ENCODE data around the gene LMOD2. TPM values are rescaled to one million over a fixed set of nuclear protein-coding genes. Genes with fewer than 3 reads are reported as not detected.

Gene LMOD2
- total RNA-seq, 1 donor from 2014 or later, result not detected

DNA sequence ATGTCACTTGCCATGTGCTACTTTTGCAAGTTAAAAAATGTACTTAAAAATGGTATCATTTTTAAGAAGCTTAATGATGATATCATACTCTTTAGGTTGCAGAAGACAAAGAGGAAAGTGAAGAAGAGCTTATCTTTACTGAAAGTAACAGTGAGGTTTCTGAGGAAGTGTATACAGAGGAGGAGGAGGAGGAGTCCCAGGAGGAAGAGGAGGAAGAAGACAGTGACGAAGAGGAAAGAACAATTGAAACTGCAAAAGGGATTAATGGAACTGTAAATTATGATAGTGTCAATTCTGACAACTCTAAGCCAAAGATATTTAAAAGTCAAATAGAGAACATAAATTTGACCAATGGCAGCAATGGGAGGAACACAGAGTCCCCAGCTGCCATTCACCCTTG lies 6.1 kb downstream of the LMOD2 start:
- Histone ChIP-seq H3K9ac (ENCODE audit: low read length) (no peak overlapping the region), H3K9me3 (ENCODE audit: insufficient read depth, low read depth, low read length) (peaks cover 2% of the 10 kb centered on the region), H3K79me2 (ENCODE audit: insufficient read depth, low read length) (no peaks in the 10 kb centered on the region), H2AFZ (ENCODE audit: low read depth, low read length) (no peak overlapping the region), H3K4me3 (ENCODE audit: insufficient read depth, low read depth, low read length) (no peak overlapping the region), H3K27ac (ENCODE audit: low read depth, low read length) (no peak overlapping the region), H3K27me3 (ENCODE audit: insufficient read depth, low read length) (peaks cover 7% of the 10 kb centered on the region), H3K4me1 (ENCODE audit: insufficient read depth, low read length) (no peaks in the 10 kb centered on the region), H3K36me3 (ENCODE audit: insufficient read depth, low read length) (no peaks in the 10 kb centered on the region), H4K20me1 (ENCODE audit: insufficient read depth, low read length) (no peaks in the 10 kb centered on the region), H3K4me2 (ENCODE audit: low read length) (no peak overlapping the region)
- Mint-ChIP-seq H3K4me3 (ENCODE audit: unreplicated experiment) (no peak overlapping the region), H3K27ac (ENCODE audit: unreplicated experiment) (no peak overlapping the region), H3K27me3 (ENCODE audit: low read depth, unreplicated experiment) (peaks cover 3% of the 10 kb centered on the region), H3K9me3 (ENCODE audit: unreplicated experiment) (peaks cover 2% of the 10 kb centered on the region), H3K4me1 (ENCODE audit: low read depth, unreplicated experiment) (no peaks in the 10 kb centered on the region), H3K36me3 (ENCODE audit: low read depth, unreplicated experiment) (no peaks in the 10 kb centered on the region)
- no peak for DNase-seq (ENCODE audit: low read depth)
- no peak for TF ChIP-seq EZH2 (IDR thresholded peaks at IDR 0.05; ENCODE audit: insufficient read depth, low read length)
- TF ChIP-seq, protein P1, sequence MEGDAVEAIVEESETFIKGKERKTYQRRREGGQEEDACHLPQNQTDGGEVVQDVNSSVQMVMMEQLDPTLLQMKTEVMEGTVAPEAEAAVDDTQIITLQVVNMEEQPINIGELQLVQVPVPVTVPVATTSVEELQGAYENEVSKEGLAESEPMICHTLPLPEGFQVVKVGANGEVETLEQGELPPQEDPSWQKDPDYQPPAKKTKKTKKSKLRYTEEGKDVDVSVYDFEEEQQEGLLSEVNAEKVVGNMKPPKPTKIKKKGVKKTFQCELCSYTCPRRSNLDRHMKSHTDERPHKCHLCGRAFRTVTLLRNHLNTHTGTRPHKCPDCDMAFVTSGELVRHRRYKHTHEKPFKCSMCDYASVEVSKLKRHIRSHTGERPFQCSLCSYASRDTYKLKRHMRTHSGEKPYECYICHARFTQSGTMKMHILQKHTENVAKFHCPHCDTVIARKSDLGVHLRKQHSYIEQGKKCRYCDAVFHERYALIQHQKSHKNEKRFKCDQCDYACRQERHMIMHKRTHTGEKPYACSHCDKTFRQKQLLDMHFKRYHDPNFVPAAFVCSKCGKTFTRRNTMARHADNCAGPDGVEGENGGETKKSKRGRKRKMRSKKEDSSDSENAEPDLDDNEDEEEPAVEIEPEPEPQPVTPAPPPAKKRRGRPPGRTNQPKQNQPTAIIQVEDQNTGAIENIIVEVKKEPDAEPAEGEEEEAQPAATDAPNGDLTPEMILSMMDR (IDR thresholded peaks at IDR 0.05; ENCODE audit: insufficient read depth, low read depth, low read length), result no peak
- no peak for FAIRE-seq

- Mint-ChIP-seq H3K27me3 (ENCODE audit: low read depth, unreplicated experiment) (peaks cover 3% of the 10 kb centered on the region), H3K36me3 (ENCODE audit: low read depth, unreplicated experiment) (no peaks in the 10 kb centered on the region), H3K27ac (ENCODE audit: unreplicated experiment) (no peak overlapping the region), H3K9me3 (ENCODE audit: unreplicated experiment) (peaks cover 2% of the 10 kb centered on the region), H3K4me3 (ENCODE audit: unreplicated experiment) (no peak overlapping the region), H3K4me1 (ENCODE audit: low read depth, unreplicated experiment) (no peaks in the 10 kb centered on the region)
- no peak for TF ChIP-seq EZH2 (IDR thresholded peaks at IDR 0.05; ENCODE audit: insufficient read depth, low read length)
- TF ChIP-seq, protein P1 (IDR thresholded peaks at IDR 0.05; ENCODE audit: insufficient read depth, low read depth, low read length), result no peak
- FAIRE-seq, result no peak
- DNase-seq (ENCODE audit: low read depth), result no peak
- Histone ChIP-seq H3K79me2 (ENCODE audit: insufficient read depth, low read length) (no peaks in the 10 kb centered on the region), H3K36me3 (ENCODE audit: insufficient read depth, low read length) (no peaks in the 10 kb centered on the region), H3K4me1 (ENCODE audit: insufficient read depth, low read length) (no peaks in the 10 kb centered on the region), H3K27ac (ENCODE audit: low read depth, low read length) (no peak overlapping the region), H3K4me2 (ENCODE audit: low read length) (no peak overlapping the region), H3K27me3 (ENCODE audit: insufficient read depth, low read length) (peaks cover 7% of the 10 kb centered on the region), H3K9ac (ENCODE audit: low read length) (no peak overlapping the region), H2AFZ (ENCODE audit: low read depth, low read length) (no peak overlapping the region), H3K4me3 (ENCODE audit: insufficient read depth, low read depth, low read length) (no peak overlapping the region), H3K9me3 (ENCODE audit: insufficient read depth, low read depth, low read length) (peaks cover 2% of the 10 kb centered on the region), H4K20me1 (ENCODE audit: insufficient read depth, low read length) (no peaks in the 10 kb centered on the region)
Measured at GRCh38 chr7:123662293-123662692, 6.6 kb downstream of the LMOD2 start.

GRCh38 chr7:123662755-123663154 lies 7.1 kb downstream of the LMOD2 start:
- H3K36me3 ChIP-seq (ENCODE audit: insufficient read depth, low read length), result no peaks in the 10 kb centered on the region
- H2AFZ ChIP-seq (ENCODE audit: low read depth, low read length), result no peak overlapping the region
- H3K27me3 ChIP-seq (ENCODE audit: insufficient read depth, low read length), result peaks cover 7% of the 10 kb centered on the region
- no peak overlapping the region for H3K27ac Mint-ChIP-seq (ENCODE audit: unreplicated experiment)
- H3K36me3 Mint-ChIP-seq (ENCODE audit: low read depth, unreplicated experiment), result no peaks in the 10 kb centered on the region
- no peak overlapping the region for H3K4me2 ChIP-seq (ENCODE audit: low read length)
- H3K4me1 ChIP-seq (ENCODE audit: insufficient read depth, low read length), result no peaks in the 10 kb centered on the region
- H3K9me3 ChIP-seq (ENCODE audit: insufficient read depth, low read depth, low read length), result peaks cover 2% of the 10 kb centered on the region
- H3K27me3 Mint-ChIP-seq (ENCODE audit: low read depth, unreplicated experiment), result peaks cover 3% of the 10 kb centered on the region
- FAIRE-seq, result no peak
- H3K4me1 Mint-ChIP-seq (ENCODE audit: low read depth, unreplicated experiment), result no peaks in the 10 kb centered on the region
- H3K9ac ChIP-seq (ENCODE audit: low read length), result no peak overlapping the region
- TF ChIP-seq EZH2 (IDR thresholded peaks at IDR 0.05; ENCODE audit: insufficient read depth, low read length), result no peak
- TF ChIP-seq, protein P1 (IDR thresholded peaks at IDR 0.05; ENCODE audit: insufficient read depth, low read depth, low read length), result no peak
- H3K9me3 Mint-ChIP-seq (ENCODE audit: unreplicated experiment), result peaks cover 2% of the 10 kb centered on the region
- H3K79me2 ChIP-seq (ENCODE audit: insufficient read depth, low read length), result no peaks in the 10 kb centered on the region
- no peak for DNase-seq (ENCODE audit: low read depth)
- H3K4me3 Mint-ChIP-seq (ENCODE audit: unreplicated experiment), result no peak overlapping the region
- no peak overlapping the region for H3K27ac ChIP-seq (ENCODE audit: low read depth, low read length)
- H4K20me1 ChIP-seq (ENCODE audit: insufficient read depth, low read length), result no peaks in the 10 kb centered on the region
- H3K4me3 ChIP-seq (ENCODE audit: insufficient read depth, low read depth, low read length), result no peak overlapping the region
